Keratinocyte (primary cell): ENCODE data around the gene NAP1L4. TPM values are rescaled to one million over a fixed set of nuclear protein-coding genes. Genes with fewer than 3 reads are reported as not detected.

Experiments
- DNase-seq: peaks from one replicate; pipeline ENCODE4 v3.0.0-alpha.2; 2011; ENCODE audit warnings: low read depth, missing footprints, low spot score
- FAIRE-seq: peaks from 2 replicates; lab custom pipeline; 2011; peaks lifted over from hg19 to GRCh38; lab: Jason Lieb, UNC
- H2AFZ ChIP-seq: 2 replicates; pipeline ENCODE4 v1.6.0; 2012; ENCODE audit warnings: low read length, control low read depth, inconsistent platforms; ENCODE audit not compliant: control insufficient read depth
- H3K27ac ChIP-seq: 2 replicates; pipeline ENCODE4 v1.5.1; 2011; ENCODE audit warnings: low read length; ENCODE audit not compliant: control insufficient read depth, insufficient read depth
- H3K27me3 ChIP-seq: 3 replicates; pipeline ENCODE4 v1.6.0; 2011; ENCODE audit warnings: low read length; ENCODE audit not compliant: control insufficient read depth, insufficient read depth; ENCODE audit errors: extremely low read depth
- H3K36me3 ChIP-seq, 2 experiments: 2 replicates in 1 of 2; 3 replicates in 1 of 2; pipeline ENCODE4 v1.5.1; 2011; ENCODE audit warnings: low read length in 2 of 2, mild to moderate bottlenecking in 1 of 2; ENCODE audit not compliant: control insufficient read depth in 2 of 2, insufficient read depth in 2 of 2; ENCODE audit errors: extremely low read depth in 1 of 2
- H3K4me1 ChIP-seq: 3 replicates; pipeline ENCODE4 v1.5.1; 2011; ENCODE audit warnings: low read length; ENCODE audit not compliant: control insufficient read depth, insufficient read depth; ENCODE audit errors: extremely low read depth
- H3K4me2 ChIP-seq: 3 replicates; pipeline ENCODE4 v1.6.0; 2011; ENCODE audit warnings: low read depth, low read length; ENCODE audit not compliant: control insufficient read depth, insufficient read depth; ENCODE audit errors: extremely low read depth
- H3K4me3 ChIP-seq, 3 experiments: fragments of 200-600 bp in 1 of 3; sonication (generic) in 1 of 3; 2 replicates in 2 of 3; 3 replicates in 1 of 3; pipeline ENCODE4 v1.5.1; 2011 to 2016; ENCODE audit warnings: low read length in 3 of 3, mild to moderate bottlenecking in 3 of 3, control low read depth in 2 of 3, inconsistent platforms in 1 of 3, low read depth in 1 of 3, mixed read lengths in 1 of 3, mixed run types in 1 of 3, moderate library complexity in 1 of 3; ENCODE audit not compliant: control insufficient read depth in 2 of 3, insufficient read depth in 2 of 3; ENCODE audit errors: extremely low read depth in 1 of 3
- H3K79me2 ChIP-seq: 2 replicates; pipeline ENCODE4 v1.6.0; 2012; ENCODE audit warnings: low read length; ENCODE audit not compliant: control insufficient read depth, insufficient read depth
- H3K9ac ChIP-seq: 3 replicates; pipeline ENCODE4 v1.6.0; 2011; ENCODE audit warnings: low read length; ENCODE audit not compliant: control insufficient read depth, insufficient read depth; ENCODE audit errors: extremely low read depth
- H3K9me1 ChIP-seq: 3 replicates; pipeline ENCODE4 v1.6.0; 2011; ENCODE audit warnings: low read length; ENCODE audit not compliant: control insufficient read depth, insufficient read depth; ENCODE audit errors: extremely low read depth
- H3K9me3 ChIP-seq: 2 replicates; pipeline ENCODE4 v1.5.1; 2012; ENCODE audit warnings: low read depth, low read length; ENCODE audit not compliant: control insufficient read depth
- H4K20me1 ChIP-seq: 3 replicates; pipeline ENCODE4 v1.6.0; 2011; ENCODE audit warnings: low read length; ENCODE audit not compliant: control insufficient read depth, insufficient read depth; ENCODE audit errors: extremely low read depth
- CTCF ChIP-seq, 3 experiments: IDR thresholded peaks in 1 of 3; conservative IDR thresholded peaks in 1 of 3; optimal IDR thresholded peaks in 1 of 3; 2 replicates in 2 of 3; 3 replicates in 1 of 3; pipeline versions ENCODE3 to v1.5.1; 2011; ENCODE audit warnings: low read length in 3 of 3, mild to moderate bottlenecking in 3 of 3, moderate library complexity in 2 of 3, control low read depth in 1 of 3, inconsistent platforms in 1 of 3; ENCODE audit not compliant: insufficient read depth in 2 of 3; ENCODE audit errors: extremely low read depth in 1 of 3
- EZH2 ChIP-seq: IDR thresholded peaks from one replicate; pipeline ENCODE4 v1.6.1; 2012; ENCODE audit warnings: inconsistent platforms, mild to moderate bottlenecking, low read length, moderate library complexity
- dilution Hi-C: fragments of 300-500 bp; cut with MboI; formaldehyde crosslinking; loops from one replicate; pipeline ENCODE4 v1.7.0; 2020; ENCODE audit warnings: low sequenced_read_pairs; ENCODE audit not compliant: extremely low pct_ligation_motif_present
- polyA plus RNA-seq, 5 experiments: library from polyadenylated mRNA; depleted of rRNA in 3 of 5; stranded (reverse) in 3 of 5; stranded (forward) in 1 of 5; unstranded in 1 of 5; fragments of >200 nt; gene quantifications; 1 replicate in 1 of 5; 2 replicates in 3 of 5; 3 replicates in 1 of 5; pipeline versions ENCODE4 v1.2.1 to v1.2.3, GENCODE V29; 2011 to 2012; ENCODE audit warnings: missing spikeins in 2 of 5, low read depth in 1 of 5, low replicate concordance in 1 of 5

NAP1L4 gene
- polyA plus RNA-seq, 1 donor (not counting 4 experiments of a cell fraction or from before 2014, with no cell fraction given): 136 TPM

- Histone ChIP-seq H2AFZ (no peak overlapping the region), H3K27ac (no peak overlapping the region), H3K9me1 (no peaks in the 10 kb centered on the region), H3K79me2 (no peaks in the 10 kb centered on the region), H3K36me3 (no peaks in the 10 kb centered on the region), H3K4me3 (no peak overlapping the region), H3K27me3 (no peaks in the 10 kb centered on the region), H3K9ac (no peak overlapping the region), H3K4me2 (no peak overlapping the region), H4K20me1 (no peaks in the 10 kb centered on the region), H3K4me1 (peaks cover 27% of the 10 kb centered on the region), H3K9me3 (no peaks in the 10 kb centered on the region)
- FAIRE-seq (no peak), DNase-seq (no peak)
- TF ChIP-seq EZH2 (no peak), CTCF (optimal IDR thresholded peaks at IDR 0.05 in 1 of 3, IDR thresholded peaks at IDR 0.05 in 1 of 3, conservative IDR thresholded peaks at IDR 0.05 in 1 of 3; ENCODE audit: extremely low read depth in 1 of 3, insufficient read depth in 2 of 3, low read length in 3 of 3) (no peak)
- dilution Hi-C loops: no loop called here
These were observed 75.8 kb downstream of the NAP1L4 start for GRCh38 chr11:2916114-2916891.

- DNase-seq: no peak
- H3K4me1 ChIP-seq: peaks cover 29% of the 10 kb centered on the region
- no peak overlapping the region for H2AFZ ChIP-seq
- no peaks in the 10 kb centered on the region for H3K9me1 ChIP-seq
- no peaks in the 10 kb centered on the region for H3K9me3 ChIP-seq
- H3K4me3 ChIP-seq: no peak overlapping the region
- no peaks in the 10 kb centered on the region for H3K79me2 ChIP-seq
- no peaks in the 10 kb centered on the region for H4K20me1 ChIP-seq
- H3K27ac ChIP-seq: no peak overlapping the region
- no peaks in the 10 kb centered on the region for H3K36me3 ChIP-seq
- H3K27me3 ChIP-seq: no peaks in the 10 kb centered on the region
- dilution Hi-C loops: no loop called here
- no peak overlapping the region for H3K4me2 ChIP-seq
- H3K9ac ChIP-seq: no peak overlapping the region
- no peak for FAIRE-seq
- TF ChIP-seq EZH2: no peak
- no peak for TF ChIP-seq CTCF (optimal IDR thresholded peaks at IDR 0.05 in 1 of 3, IDR thresholded peaks at IDR 0.05 in 1 of 3, conservative IDR thresholded peaks at IDR 0.05 in 1 of 3; ENCODE audit: extremely low read depth in 1 of 3, insufficient read depth in 2 of 3, low read length in 3 of 3)
These were observed 76.7 kb downstream of the NAP1L4 start for GRCh38 chr11:2915473-2915872.
